Progenitor cell of endocrine pancreas (in vitro differentiated cells): ENCODE measurements around the gene SCNN1A. TPM values are rescaled to one million over a fixed set of nuclear protein-coding genes. Genes with fewer than 3 reads are reported as not detected.
A peak's percentile ranks its signal among the peaks of the same experiment; 100 is the strongest.

Experiments
- DNase-seq: peaks from one replicate; pipeline ENCODE4 v3.0.0; 2021; ENCODE audit warnings: low spot score; ENCODE audit not compliant: unreplicated experiment
- H3K27ac Mint-ChIP-seq: 2 replicates; pipeline ENCODE4 v1.8.0; 2021; ENCODE audit warnings: mild to moderate bottlenecking, moderate library complexity, mixed read lengths
- H3K27me3 Mint-ChIP-seq: 2 replicates; pipeline ENCODE4 v1.8.0; 2021; ENCODE audit warnings: mixed read lengths
- H3K36me3 Mint-ChIP-seq: 2 replicates; pipeline ENCODE4 v1.8.0; 2022; ENCODE audit warnings: mixed read lengths; ENCODE audit not compliant: insufficient read depth
- H3K4me1 Mint-ChIP-seq: 2 replicates; pipeline ENCODE4 v1.8.0; 2021; ENCODE audit warnings: low read depth, mixed read lengths
- H3K4me3 Mint-ChIP-seq: 2 replicates; pipeline ENCODE4 v1.8.0; 2021; ENCODE audit warnings: low read depth, mild to moderate bottlenecking, moderate library complexity, mixed read lengths
- H3K9me3 Mint-ChIP-seq: 2 replicates; pipeline ENCODE4 v1.8.0; 2021; ENCODE audit warnings: low read depth, mixed read lengths
- total RNA-seq: library from RNA; stranded (reverse); gene quantifications from 2 replicates; pipeline ENCODE4 v1.2.1, GENCODE V29; 2021
- TF ChIP-seq, protein P1 (sequence below): fragments of 200-600 bp; sonication (generic); IDR thresholded peaks from one replicate; pipeline ENCODE4 v1.5.0; 2021; ENCODE audit warnings: antibody characterized with exemption, mild to moderate bottlenecking; ENCODE audit not compliant: unreplicated experiment

The SCNN1A gene
- total RNA-seq, 1 donor from 2014 or later, result 14.3 TPM

DNA sequence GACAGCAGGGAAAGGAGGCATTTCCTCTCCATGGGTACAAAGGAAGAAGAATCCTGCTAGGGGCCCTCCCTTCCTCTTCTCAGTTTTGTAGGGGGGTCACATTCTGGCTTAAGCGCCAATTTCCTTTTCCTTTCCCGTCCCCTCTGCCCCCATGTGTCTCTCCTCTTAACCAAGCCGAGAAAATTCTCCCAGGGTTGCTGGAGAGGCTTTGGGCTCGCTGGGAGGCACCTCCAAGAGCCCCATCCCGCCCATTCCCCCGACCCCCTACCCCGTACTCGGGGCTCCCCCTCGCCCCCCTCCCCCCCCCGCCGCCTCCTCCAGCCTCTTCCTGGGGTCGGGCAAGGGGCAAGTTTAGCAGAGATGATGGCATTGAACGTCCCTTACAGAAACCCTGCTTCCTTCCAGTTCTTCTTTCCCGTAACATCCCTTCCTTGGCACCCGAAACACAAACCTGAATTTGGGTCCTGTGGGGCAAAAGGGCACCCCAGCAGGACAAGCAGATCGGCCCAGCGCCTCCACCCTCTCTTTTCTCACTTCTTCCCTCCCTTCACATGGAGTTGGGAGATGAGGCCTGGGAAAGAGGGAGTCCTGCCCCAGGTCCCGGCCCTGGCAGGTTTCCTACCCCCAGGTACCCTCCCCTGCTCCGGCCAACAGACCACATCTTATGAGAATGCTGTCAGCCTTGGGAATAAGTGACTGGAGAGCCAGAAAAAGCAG, 51.2 kb downstream of the SCNN1A start:
- H3K27ac Mint-ChIP-seq, result no peak overlapping the region
- TF ChIP-seq, protein P1, sequence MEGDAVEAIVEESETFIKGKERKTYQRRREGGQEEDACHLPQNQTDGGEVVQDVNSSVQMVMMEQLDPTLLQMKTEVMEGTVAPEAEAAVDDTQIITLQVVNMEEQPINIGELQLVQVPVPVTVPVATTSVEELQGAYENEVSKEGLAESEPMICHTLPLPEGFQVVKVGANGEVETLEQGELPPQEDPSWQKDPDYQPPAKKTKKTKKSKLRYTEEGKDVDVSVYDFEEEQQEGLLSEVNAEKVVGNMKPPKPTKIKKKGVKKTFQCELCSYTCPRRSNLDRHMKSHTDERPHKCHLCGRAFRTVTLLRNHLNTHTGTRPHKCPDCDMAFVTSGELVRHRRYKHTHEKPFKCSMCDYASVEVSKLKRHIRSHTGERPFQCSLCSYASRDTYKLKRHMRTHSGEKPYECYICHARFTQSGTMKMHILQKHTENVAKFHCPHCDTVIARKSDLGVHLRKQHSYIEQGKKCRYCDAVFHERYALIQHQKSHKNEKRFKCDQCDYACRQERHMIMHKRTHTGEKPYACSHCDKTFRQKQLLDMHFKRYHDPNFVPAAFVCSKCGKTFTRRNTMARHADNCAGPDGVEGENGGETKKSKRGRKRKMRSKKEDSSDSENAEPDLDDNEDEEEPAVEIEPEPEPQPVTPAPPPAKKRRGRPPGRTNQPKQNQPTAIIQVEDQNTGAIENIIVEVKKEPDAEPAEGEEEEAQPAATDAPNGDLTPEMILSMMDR, result no peak
- H3K4me3 Mint-ChIP-seq, result no peak overlapping the region
- peaks cover 22% of the 10 kb centered on the region for H3K4me1 Mint-ChIP-seq
- peaks cover 22% of the 10 kb centered on the region for H3K36me3 Mint-ChIP-seq
- no peak for DNase-seq
- no peaks in the 10 kb centered on the region for H3K27me3 Mint-ChIP-seq
- H3K9me3 Mint-ChIP-seq, result no peaks in the 10 kb centered on the region

DNA sequence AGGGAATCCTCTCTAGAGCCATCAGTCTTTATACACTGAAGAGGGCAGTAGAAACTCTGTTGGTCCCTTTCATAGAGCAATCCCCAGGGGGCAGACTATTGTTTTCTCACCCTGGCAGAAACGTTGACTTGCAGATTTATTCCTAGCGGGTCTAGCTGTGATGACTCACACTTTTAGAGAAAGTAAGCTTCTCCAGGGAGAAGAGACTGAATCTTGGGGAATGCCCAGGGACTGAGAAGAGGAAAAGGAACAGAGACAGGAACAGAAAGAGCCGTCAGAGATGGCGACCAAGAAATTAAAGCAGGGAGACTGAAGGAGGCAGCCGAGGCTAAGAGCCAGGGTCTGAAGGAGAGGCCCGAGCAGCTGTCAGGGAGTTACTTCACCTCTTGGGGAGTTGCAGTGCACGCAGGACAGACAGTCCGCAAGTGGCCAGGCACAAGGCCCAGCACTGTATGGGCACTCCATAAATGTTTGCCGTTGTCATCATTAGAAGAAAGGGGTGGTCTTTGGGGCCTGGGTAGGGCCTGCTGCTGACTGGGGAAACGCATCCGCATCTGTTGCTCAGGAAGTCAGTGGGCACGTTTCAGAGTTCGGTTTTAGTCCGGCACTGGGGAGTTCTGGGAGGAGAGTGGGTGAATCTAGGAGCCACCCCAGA, 51.9 kb downstream of the SCNN1A start:
- peak overlapping the region; percentile 89 for H3K27ac Mint-ChIP-seq
- H3K4me3 Mint-ChIP-seq, result no peak overlapping the region
- H3K4me1 Mint-ChIP-seq, result peaks cover 22% of the 10 kb centered on the region
- no peaks in the 10 kb centered on the region for H3K27me3 Mint-ChIP-seq
- no peak for DNase-seq
- peaks cover 21% of the 10 kb centered on the region for H3K36me3 Mint-ChIP-seq
- no peaks in the 10 kb centered on the region for H3K9me3 Mint-ChIP-seq
- TF ChIP-seq, protein P1, result peak; percentile 69

DNA sequence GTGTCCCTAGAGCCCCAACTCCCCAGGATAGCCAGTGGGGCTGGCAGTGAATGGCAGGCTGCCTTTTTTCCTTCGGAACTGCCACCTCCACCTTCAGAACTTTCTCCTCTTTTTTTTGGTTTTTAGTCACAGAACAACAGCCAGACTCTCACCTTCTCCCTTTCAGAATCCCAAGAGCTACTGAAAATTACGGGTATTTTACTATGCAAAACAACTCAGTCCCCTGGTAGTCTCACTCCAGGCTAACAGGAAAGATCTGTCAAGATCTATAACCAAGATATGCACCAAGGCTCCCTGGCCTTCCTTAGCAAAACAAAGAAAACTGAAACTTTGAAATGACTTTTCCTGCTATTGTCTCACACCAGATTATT, 52.4 kb downstream of the SCNN1A start:
- no peak overlapping the region for H3K27ac Mint-ChIP-seq
- peaks cover 20% of the 10 kb centered on the region for H3K36me3 Mint-ChIP-seq
- TF ChIP-seq, protein P1, result no peak
- H3K4me3 Mint-ChIP-seq, result no peak overlapping the region
- H3K9me3 Mint-ChIP-seq, result no peaks in the 10 kb centered on the region
- no peak for DNase-seq
- no peaks in the 10 kb centered on the region for H3K27me3 Mint-ChIP-seq
- H3K4me1 Mint-ChIP-seq, result peaks cover 22% of the 10 kb centered on the region

DNA sequence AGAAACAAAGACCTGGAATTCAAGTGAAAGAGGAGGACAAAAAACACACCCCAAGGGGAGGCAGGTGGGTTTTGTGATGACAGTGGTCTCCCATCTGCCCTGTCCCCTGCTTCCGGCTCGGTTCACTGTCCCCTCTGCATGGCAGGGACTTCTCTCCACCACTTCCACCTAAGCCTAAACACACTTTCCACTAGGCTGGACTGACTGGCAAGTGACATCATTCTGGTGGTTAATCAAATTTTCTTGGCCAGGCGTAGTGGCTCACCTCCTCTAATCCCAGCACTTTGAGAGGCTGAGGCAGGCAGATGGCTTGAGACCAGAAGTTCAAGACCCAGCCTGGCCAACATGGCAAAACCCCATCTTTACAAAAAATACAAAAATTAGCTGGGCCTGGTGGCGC, 53.0 kb downstream of the SCNN1A start:
- Mint-ChIP-seq H3K4me1 (peaks cover 22% of the 10 kb centered on the region), H3K4me3 (no peak overlapping the region), H3K27ac (no peak overlapping the region), H3K27me3 (no peaks in the 10 kb centered on the region), H3K9me3 (no peaks in the 10 kb centered on the region), H3K36me3 (peaks cover 23% of the 10 kb centered on the region)
- no peak for DNase-seq
- TF ChIP-seq, protein P1, result no peak

DNA sequence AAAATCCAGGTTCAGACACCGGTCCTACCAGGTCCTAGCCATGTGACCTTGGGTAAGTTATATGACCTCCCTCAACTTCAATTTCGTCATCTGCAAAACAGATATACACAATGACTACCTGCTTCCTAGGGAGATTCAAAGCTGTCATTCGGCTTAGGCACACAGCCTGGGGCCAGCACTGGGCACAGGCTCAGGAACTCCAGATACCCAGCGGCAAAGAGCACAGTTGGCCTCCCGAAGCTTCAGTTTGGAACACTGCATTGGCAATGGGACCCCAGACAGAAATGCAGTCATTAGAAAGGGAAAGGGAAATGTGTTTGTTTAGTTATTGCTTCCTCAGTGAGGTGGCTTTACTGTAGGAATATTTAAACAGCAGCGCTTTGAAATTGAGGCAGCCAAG, 53.5 kb downstream of the SCNN1A start:
- no peaks in the 10 kb centered on the region for H3K27me3 Mint-ChIP-seq
- H3K9me3 Mint-ChIP-seq, result no peaks in the 10 kb centered on the region
- no peak overlapping the region for H3K4me3 Mint-ChIP-seq
- DNase-seq, result no peak
- TF ChIP-seq, protein P1, result no peak
- peaks cover 22% of the 10 kb centered on the region for H3K4me1 Mint-ChIP-seq
- peaks cover 23% of the 10 kb centered on the region for H3K36me3 Mint-ChIP-seq
- no peak overlapping the region for H3K27ac Mint-ChIP-seq
